Epithelial cell of umbilical artery (primary cell): ENCODE results near the gene ETFDH. TPM values are rescaled to one million over a fixed set of nuclear protein-coding genes. Genes with fewer than 3 reads are reported as not detected.

Source experiments
- total RNA-seq: library from RNA; depleted of rRNA; stranded (reverse); fragments of >200 nt; gene quantifications from 2 replicates; pipeline ENCODE4 v1.2.3, GENCODE V29; 2014

Gene ETFDH
- total RNA-seq, result 18.2 and 28.6 TPM in 2 replicates

GRCh38 chr4:158671915-158672806, at the start of gene ETFDH:
TSS of gene ETFDH (plus strand) at chr4:158672296. CDS start at chr4:158672457, 161 bp downstream.

GRCh38 chr4:158671665-158671914, 506 bp upstream of the ETFDH start, which contains the start of gene C4orf46:
TSS of gene C4orf46 (minus strand) at chr4:158671887. CDS start at chr4:158671801, 86 bp downstream.

GRCh38 chr4:158722917-158723793, 51.1 kb downstream of the ETFDH start, which contains the start of gene PPID:
TSS of gene PPID (minus strand) at chr4:158723396. CDS start at chr4:158723288, 108 bp downstream.

Other genes starting within 250 kb of the ETFDH start
- gene RXFP1, start 150.4 kb upstream of the ETFDH start, total RNA-seq, result 0.15 TPM in 1 of 2 replicates, not detected in the other
- 13.6 and 20.4 TPM in 2 replicates for gene C4orf46, start 409 bp upstream of the ETFDH start, total RNA-seq
- gene PPID, start 51.1 kb downstream of the ETFDH start, total RNA-seq, result 27.9 and 38.9 TPM in 2 replicates
- 8.1 and 29.8 TPM in 2 replicates for gene FNIP2, start 96.7 kb downstream of the ETFDH start, total RNA-seq